Spleen (tissue), 7 donors: ENCODE results near the gene TPM2.

Experiments used
- CTCF ChIP-seq, 11 experiments: fragments of 200-600 bp in 7 of 11; fragments of 450-650 bp in 4 of 11; sonication (generic) in 4 of 11; IDR thresholded peaks in 8 of 11; conservative IDR thresholded peaks in 3 of 11; 1 replicate in 7 of 11; 2 replicates in 4 of 11; pipeline versions ENCODE4 v1.4.0 to v1.8.0; 2016 to 2021; ENCODE audit warnings: antibody characterized with exemption in 11 of 11, inconsistent platforms in 4 of 11, mild to moderate bottlenecking in 1 of 11
- POLR2A ChIP-seq, 3 donors: fragments of 450-650 bp; IDR thresholded peaks; one replicate each; pipeline ENCODE4 v1.5.1; 2017; ENCODE audit warnings: antibody characterized with exemption in 3 of 3, mild to moderate bottlenecking in 1 of 3
- POLR2AphosphoS5 ChIP-seq, 3 donors: sonication (generic); formaldehyde crosslinking; IDR thresholded peaks; one replicate each; pipeline ENCODE4 v1.5.1; 2017; ENCODE audit warnings: antibody characterized with exemption in 3 of 3
- donor health status: DM: no; HTN: no; CAD: no; lungs with moderate emphysema.
- donor health status: DM: no; HTN: no; CAD: no.
- donor health status: DM: no; HTN: no; CAD: no.

DNA sequence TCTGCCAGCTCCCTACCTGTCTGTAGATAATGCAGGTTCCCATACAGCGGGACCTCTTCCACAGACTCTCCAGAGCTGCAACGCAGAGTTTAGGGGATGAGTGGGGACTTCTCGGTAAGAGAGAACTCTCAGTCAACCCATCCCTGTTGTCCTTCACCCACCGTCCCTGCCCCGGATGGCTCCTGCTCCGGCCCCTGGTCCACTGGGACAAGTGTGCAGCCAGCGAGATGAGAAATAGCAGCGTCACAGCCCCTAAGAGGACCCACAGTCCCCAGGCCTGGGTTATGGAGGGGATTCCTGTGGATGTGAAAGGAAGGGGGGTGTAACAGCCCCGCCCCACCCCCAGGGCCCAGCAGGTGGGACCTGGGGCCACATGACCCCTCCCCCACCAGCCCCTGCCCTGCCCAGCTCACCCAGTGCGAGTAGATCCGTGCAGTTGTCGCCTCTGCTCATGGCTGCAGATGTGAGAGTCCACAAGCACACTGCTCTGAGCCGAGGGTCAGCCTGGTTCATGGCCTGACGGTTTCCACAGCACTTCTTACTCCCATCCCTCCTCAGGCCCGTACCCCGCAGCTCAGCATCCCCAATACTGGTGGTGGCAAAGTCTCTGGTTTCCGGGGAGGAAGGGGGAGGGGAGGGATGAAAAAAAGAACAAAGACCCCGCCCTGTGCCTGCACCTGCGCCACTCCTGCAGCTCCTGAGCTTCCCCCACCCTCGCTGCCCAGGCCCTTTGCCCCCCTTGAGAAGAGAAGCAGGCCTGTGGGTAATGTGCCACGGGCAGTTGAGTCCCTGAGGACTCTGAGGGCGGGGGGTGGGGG is 39.2 kb downstream of the TPM2 start, which contains the start of gene SIT1:
- TF ChIP-seq POLR2A (IDR thresholded peaks at IDR 0.05) (no peak), CTCF (IDR thresholded peaks at IDR 0.05 in 8 of 11, conservative IDR thresholded peaks at IDR 0.05 in 3 of 11) (no peak), POLR2AphosphoS5 (IDR thresholded peaks at IDR 0.05) (peak in 1 of 3 donors; percentile 30)
